HEK293 (cell line): ENCODE measurements around the gene LASP1NB.

Experiments used
- CTCF ChIA-PET: fragments of 350-600 bp; formaldehyde crosslinking; extraction: SDS; loops from one replicate; lab custom pipeline; 2021; ENCODE audit warnings: antibody characterized with exemption; lab: Yijun Ruan, JAX
- POLR2A ChIA-PET: fragments of 300-600 bp; formaldehyde crosslinking; extraction: SDS; loops from one replicate; lab custom pipeline; 2020; ENCODE audit warnings: antibody characterized with exemption, inconsistent platforms; lab: Yijun Ruan, JAX
- H3K27ac ChIP-seq: fragments of 200-500 bp; sonication (Bioruptor generic); 2 replicates; pipeline ENCODE4 v1.5.1; 2014; ENCODE audit warnings: low read depth, low read length, control low read depth, inconsistent platforms; ENCODE audit errors: extremely low read depth
- H3K36me3 ChIP-seq, 2 experiments: fragments of 200-500 bp in 1 of 2; sonication (Bioruptor generic) in 1 of 2; 1 replicate in 1 of 2; 2 replicates in 1 of 2; pipeline ENCODE4 v1.5.1; 2014 to 2017; ENCODE audit warnings: inconsistent platforms in 2 of 2, low read length in 2 of 2; ENCODE audit not compliant: control insufficient read depth in 2 of 2, insufficient read depth in 1 of 2
- H3K4me1 ChIP-seq: fragments of 200-500 bp; sonication (Bioruptor generic); 2 replicates; pipeline ENCODE4 v1.5.1; 2014; ENCODE audit warnings: mild to moderate bottlenecking, low read length, inconsistent platforms; ENCODE audit not compliant: control insufficient read depth, insufficient read depth
- H3K4me3 ChIP-seq: 2 replicates; pipeline ENCODE4 v1.5.1; 2011; ENCODE audit warnings: low read depth, mild to moderate bottlenecking, control low read depth, low read length, moderate library complexity
- H3K9me3 ChIP-seq: fragments of 200-500 bp; sonication (Bioruptor generic); 2 replicates; pipeline ENCODE4 v1.5.1; 2014; ENCODE audit warnings: low read depth, low read length, inconsistent platforms; ENCODE audit not compliant: control insufficient read depth, insufficient read depth
- GLIS1 ChIP-seq: fragments of 450-650 bp; formaldehyde crosslinking; IDR thresholded peaks from 2 replicates; pipeline ENCODE4 v1.5.1; 2016; ENCODE audit warnings: missing biosample characterization, missing genetic modification characterization
- GLIS2 ChIP-seq: fragments of 450-650 bp; formaldehyde crosslinking; IDR thresholded peaks from 2 replicates; pipeline ENCODE4 v1.5.1; 2016; ENCODE audit warnings: missing biosample characterization, missing genetic modification characterization
- OSR2 ChIP-seq: fragments of 450-650 bp; formaldehyde crosslinking; IDR thresholded peaks from 2 replicates; pipeline ENCODE4 v1.5.1; 2016; ENCODE audit warnings: missing biosample characterization, missing genetic modification characterization
- ZFP3 ChIP-seq: fragments of 450-650 bp; formaldehyde crosslinking; IDR thresholded peaks from 2 replicates; pipeline ENCODE4 v1.5.1; 2016; ENCODE audit warnings: low read depth, missing biosample characterization, missing genetic modification characterization
- ZFP69B ChIP-seq: fragments of 450-650 bp; formaldehyde crosslinking; IDR thresholded peaks from 2 replicates; pipeline ENCODE4 v1.5.1; 2016; ENCODE audit warnings: missing biosample characterization, missing genetic modification characterization
- ZIC2 ChIP-seq: fragments of 450-650 bp; formaldehyde crosslinking; IDR thresholded peaks from 2 replicates; pipeline ENCODE4 v1.5.1; 2016; ENCODE audit warnings: missing biosample characterization, missing genetic modification characterization
- ZNF121 ChIP-seq: fragments of 450-650 bp; formaldehyde crosslinking; IDR thresholded peaks from 2 replicates; pipeline ENCODE4 v1.5.1; 2016; ENCODE audit warnings: missing biosample characterization, missing genetic modification characterization
- ZNF133 ChIP-seq: fragments of 450-650 bp; formaldehyde crosslinking; IDR thresholded peaks from 2 replicates; pipeline ENCODE4 v1.5.1; 2016; ENCODE audit warnings: missing biosample characterization, missing genetic modification characterization
- ZNF292 ChIP-seq: fragments of 450-650 bp; formaldehyde crosslinking; IDR thresholded peaks from 2 replicates; pipeline ENCODE4 v1.5.1; 2016; ENCODE audit warnings: low read depth, missing biosample characterization, missing genetic modification characterization, borderline replicate concordance
- ZNF398 ChIP-seq: fragments of 450-650 bp; formaldehyde crosslinking; IDR thresholded peaks from 2 replicates; pipeline ENCODE4 v1.5.1; 2017; ENCODE audit warnings: missing biosample characterization, missing genetic modification characterization
- ZNF600 ChIP-seq: fragments of 450-650 bp; formaldehyde crosslinking; IDR thresholded peaks from 2 replicates; pipeline ENCODE4 v1.5.1; 2016; ENCODE audit warnings: missing biosample characterization, missing genetic modification characterization
- ZNF658 ChIP-seq: fragments of 450-650 bp; formaldehyde crosslinking; IDR thresholded peaks from 2 replicates; pipeline ENCODE4; 2016; ENCODE audit warnings: missing biosample characterization, missing genetic modification characterization
- ZNF660 ChIP-seq: fragments of 450-650 bp; IDR thresholded peaks from 2 replicates; pipeline ENCODE4 v1.5.1; 2018; ENCODE audit warnings: missing biosample characterization, mild to moderate bottlenecking, missing genetic modification characterization
- TF ChIP-seq, protein P1 (sequence below): fragments of 450-650 bp; formaldehyde crosslinking; IDR thresholded peaks from 2 replicates; pipeline ENCODE4 v1.5.1; 2016; ENCODE audit warnings: missing biosample characterization, missing genetic modification characterization, borderline replicate concordance
- TF ChIP-seq, protein P2 (sequence below): fragments of 450-650 bp; formaldehyde crosslinking; IDR thresholded peaks from 2 replicates; pipeline ENCODE4 v1.5.1; 2016; ENCODE audit warnings: missing biosample characterization, missing genetic modification characterization

The LASP1NB gene

GRCh38 chr17:38905375-38905774 lies 20.0 kb upstream of the LASP1NB start:
- Histone ChIP-seq H3K9me3 (no peaks in the 10 kb centered on the region), H3K27ac (no peak overlapping the region), H3K36me3 (peaks cover 0 to 16% of the 10 kb centered on the region in 2 experiments; a peak in 2 of 3 replicates), H3K4me3 (no peak overlapping the region), H3K4me1 (peaks cover 8% of the 10 kb centered on the region; the same call in 1 of the 2 replicates)
- ChIA-PET POLR2A (interaction anchor here (0.6 kb wide), 1 partner anchor 8 kb away, joined by 6 read pairs; no protein-coding TSS in a partner anchor), CTCF (no interaction called here)
- TF ChIP-seq GLIS1 = peak; percentile 14; the same call in 1 of the 2 replicates
- no peak for TF ChIP-seq ZNF658
- TF ChIP-seq ZFP3 (tag by site-specific recombination) = no peak

DNA sequence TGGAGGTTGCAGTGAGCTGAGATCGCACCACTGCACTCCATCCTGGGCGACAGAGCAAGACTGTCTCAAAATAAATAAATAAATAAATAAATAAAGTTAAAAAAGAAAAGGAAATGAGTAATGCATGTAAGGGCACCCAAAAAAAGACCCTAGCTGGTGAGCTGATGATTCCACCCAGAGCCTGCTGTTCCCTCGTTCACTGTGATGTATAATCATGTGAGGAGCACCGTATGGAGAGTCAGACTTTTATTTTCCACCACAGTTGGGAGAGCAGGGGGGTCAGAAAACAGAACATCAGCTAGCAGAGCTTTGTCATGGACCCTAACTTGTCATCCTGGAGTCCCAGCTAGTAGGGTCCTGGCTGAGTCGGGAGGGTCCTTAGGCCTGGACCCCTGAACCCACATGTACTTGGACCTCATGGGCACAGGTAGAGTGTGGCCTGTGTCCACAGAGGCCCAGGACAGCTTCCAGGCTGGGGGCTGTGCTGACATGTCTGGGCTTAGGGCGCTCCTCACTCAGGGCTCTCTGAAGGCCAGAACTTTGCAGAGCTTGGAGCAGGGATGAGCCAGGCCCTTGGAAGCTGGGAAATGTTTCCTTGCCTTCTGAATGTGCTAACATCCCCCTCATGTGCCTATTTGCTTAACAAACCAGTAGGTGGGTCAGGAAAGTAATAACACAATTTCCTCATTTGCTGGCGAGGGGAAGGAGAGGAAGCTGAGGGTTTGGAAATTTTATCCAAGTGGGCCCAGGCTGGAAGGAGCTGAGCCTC lies 18.8 kb upstream of the LASP1NB start:
- TF ChIP-seq ZNF133 (tag by site-specific recombination) = no peak
- TF ChIP-seq, protein P1, sequence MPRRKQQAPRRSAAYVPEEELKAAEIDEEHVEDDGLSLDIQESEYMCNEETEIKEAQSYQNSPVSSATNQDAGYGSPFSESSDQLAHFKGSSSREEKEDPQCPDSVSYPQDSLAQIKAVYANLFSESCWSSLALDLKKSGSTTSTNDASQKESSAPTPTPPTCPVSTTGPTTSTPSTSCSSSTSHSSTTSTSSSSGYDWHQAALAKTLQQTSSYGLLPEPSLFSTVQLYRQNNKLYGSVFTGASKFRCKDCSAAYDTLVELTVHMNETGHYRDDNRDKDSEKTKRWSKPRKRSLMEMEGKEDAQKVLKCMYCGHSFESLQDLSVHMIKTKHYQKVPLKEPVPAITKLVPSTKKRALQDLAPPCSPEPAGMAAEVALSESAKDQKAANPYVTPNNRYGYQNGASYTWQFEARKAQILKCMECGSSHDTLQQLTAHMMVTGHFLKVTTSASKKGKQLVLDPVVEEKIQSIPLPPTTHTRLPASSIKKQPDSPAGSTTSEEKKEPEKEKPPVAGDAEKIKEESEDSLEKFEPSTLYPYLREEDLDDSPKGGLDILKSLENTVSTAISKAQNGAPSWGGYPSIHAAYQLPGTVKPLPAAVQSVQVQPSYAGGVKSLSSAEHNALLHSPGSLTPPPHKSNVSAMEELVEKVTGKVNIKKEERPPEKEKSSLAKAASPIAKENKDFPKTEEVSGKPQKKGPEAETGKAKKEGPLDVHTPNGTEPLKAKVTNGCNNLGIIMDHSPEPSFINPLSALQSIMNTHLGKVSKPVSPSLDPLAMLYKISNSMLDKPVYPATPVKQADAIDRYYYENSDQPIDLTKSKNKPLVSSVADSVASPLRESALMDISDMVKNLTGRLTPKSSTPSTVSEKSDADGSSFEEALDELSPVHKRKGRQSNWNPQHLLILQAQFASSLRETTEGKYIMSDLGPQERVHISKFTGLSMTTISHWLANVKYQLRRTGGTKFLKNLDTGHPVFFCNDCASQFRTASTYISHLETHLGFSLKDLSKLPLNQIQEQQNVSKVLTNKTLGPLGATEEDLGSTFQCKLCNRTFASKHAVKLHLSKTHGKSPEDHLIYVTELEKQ (tag by site-specific recombination) = no peak
- TF ChIP-seq ZNF292 (tag by site-specific recombination) = no peak
- no peak for TF ChIP-seq ZFP69B (tag by site-specific recombination)
- no peak for TF ChIP-seq ZNF600 (tag by site-specific recombination)
- TF ChIP-seq ZIC2 = no peak
- TF ChIP-seq, protein P2, sequence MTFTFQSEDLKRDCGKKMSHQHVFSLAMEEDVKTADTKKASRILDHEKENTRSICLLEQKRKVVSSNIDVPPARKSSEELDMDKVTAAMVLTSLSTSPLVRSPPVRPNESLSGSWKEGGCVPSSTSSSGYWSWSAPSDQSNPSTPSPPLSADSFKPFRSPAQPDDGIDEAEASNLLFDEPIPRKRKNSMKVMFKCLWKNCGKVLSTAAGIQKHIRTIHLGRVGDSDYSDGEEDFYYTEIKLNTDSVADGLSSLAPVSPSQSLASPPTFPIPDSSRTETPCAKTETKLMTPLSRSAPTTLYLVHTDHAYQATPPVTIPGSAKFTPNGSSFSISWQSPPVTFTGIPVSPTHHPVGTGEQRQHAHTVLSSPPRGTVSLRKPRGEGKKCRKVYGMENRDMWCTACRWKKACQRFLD (tag by site-specific recombination) = no peak
- no peak for TF ChIP-seq GLIS2 (tag by site-specific recombination)
- TF ChIP-seq ZNF660 (tag by site-specific recombination) = no peak
- no peak for TF ChIP-seq ZNF121 (tag by site-specific recombination)
- TF ChIP-seq ZNF398 (tag by site-specific recombination) = no peak
- no peak for TF ChIP-seq OSR2
- Histone ChIP-seq H3K27ac (no peak overlapping the region), H3K4me3 (no peak overlapping the region), H3K9me3 (no peaks in the 10 kb centered on the region), H3K4me1 (no peaks in the 10 kb centered on the region), H3K36me3 (peaks cover 0 to 21% of the 10 kb centered on the region in 2 experiments; a peak in 2 of 3 replicates)
- CTCF ChIA-PET = interaction anchor here (0.8 to 0.9 kb wide), 2 partner anchors 17 to 171 kb away, joined by 3 to 4 read pairs; no protein-coding TSS in a partner anchor
- POLR2A ChIA-PET = interaction anchor here (0.6 to 1.1 kb wide), 2 partner anchors 37 to 246 kb away, joined by 3 to 5 read pairs; partner anchors contain the start of gene LASP1
